SK-N-SH (cell line): ENCODE measurements around the gene LRMDA.

Experiments used
- CTCF ChIP-seq: fragments of 200-600 bp; sonication (generic); IDR thresholded peaks from 2 replicates; pipeline ENCODE4 v1.6.1; 2017; ENCODE audit warnings: antibody characterized with exemption, mild to moderate bottlenecking, moderate library complexity
- EZH2phosphoT487 ChIP-seq: fragments of 200-600 bp; sonication (generic); IDR thresholded peaks from 2 replicates; pipeline ENCODE4 v1.6.1; 2017; ENCODE audit warnings: low read depth, mixed run types, mild to moderate bottlenecking, antibody characterized with exemption, moderate library complexity, borderline replicate concordance
- FOXM1 ChIP-seq: IDR thresholded peaks from 2 replicates; pipeline ENCODE4 v1.4.0; 2012; ENCODE audit warnings: low read depth, mild to moderate bottlenecking
- REST ChIP-seq: IDR thresholded peaks from 2 replicates; pipeline ENCODE4 v1.6.1; 2012; ENCODE audit warnings: mild to moderate bottlenecking, low read depth, low read length, moderate library complexity

- TF ChIP-seq CTCF (no peak), EZH2phosphoT487 (no peak), REST (no peak), FOXM1 (no peak)
These were observed 382.6 kb downstream of the LRMDA start for GRCh38 chr10:75814014-75814413.
